ENCODE results near the gene DOCK6. TPM values are rescaled to one million over a fixed set of nuclear protein-coding genes. Genes with fewer than 3 reads are reported as not detected.

Gene DOCK6
- total RNA-seq, 2 experiments from 2014 or later = 24.1 to 74.6 TPM

GRCh38 chr19:11286312-11286974 lies 24.1 kb upstream of the DOCK6 start:
- no peaks in the 10 kb centered on the region for H3K36me3 ChIP-seq (ENCODE audit: insufficient read depth, low read length)
- no TSS peak for BruUV-seq (replicated peaks)
- H4K20me1 ChIP-seq (ENCODE audit: insufficient read depth, low read length) = no peaks in the 10 kb centered on the region
- peaks cover 3% of the 10 kb centered on the region for H3K4me1 ChIP-seq (ENCODE audit: insufficient read depth, low read length, poor library complexity, severe bottlenecking)
- H2AFZ ChIP-seq (ENCODE audit: low read length) = no peak overlapping the region
- no peaks in the 10 kb centered on the region for H3K79me2 ChIP-seq (ENCODE audit: insufficient read depth, low read depth, low read length)
- H3K4me2 ChIP-seq (ENCODE audit: low read length) = no peak overlapping the region
- intact Hi-C loops (cut with micrococcal nuclease; ENCODE audit: unreplicated experiment) = no loop called here
- no peaks in the 10 kb centered on the region for H3K9me2 ChIP-seq (ENCODE audit: insufficient read depth, low read length)
- ChIA-PET CTCF (ENCODE audit: unreplicated experiment) (no interaction called here), POLR2A (no interaction called here)
- no peak overlapping the region for H3K4me3 ChIP-seq (ENCODE audit: low read depth, low read length, poor library complexity, severe bottlenecking)
- TF ChIP-seq CTCF (conservative IDR thresholded peaks at IDR 0.05; ENCODE audit: low read length) (no peak), EZH2phosphoT487 (IDR thresholded peaks at IDR 0.05; ENCODE audit: borderline replicate concordance, low read depth, low read length) (no peak)
- no peaks in the 10 kb centered on the region for H3K9me3 ChIP-seq (ENCODE audit: low read length)
- no peak for DNase-seq (ENCODE audit: low spot score)
- H3K27ac ChIP-seq (ENCODE audit: low read depth, low read length, poor library complexity, severe bottlenecking) = no peak overlapping the region

GRCh38 chr19:11284515-11284914 lies 22.2 kb upstream of the DOCK6 start:
- H3K79me2 ChIP-seq (ENCODE audit: insufficient read depth, low read depth, low read length) = no peaks in the 10 kb centered on the region
- no peak for TF ChIP-seq EZH2phosphoT487 (IDR thresholded peaks at IDR 0.05; ENCODE audit: borderline replicate concordance, low read depth, low read length)
- H3K4me2 ChIP-seq (ENCODE audit: low read length) = no peak overlapping the region
- no peak overlapping the region for H2AFZ ChIP-seq (ENCODE audit: low read length)
- H3K4me3 ChIP-seq (ENCODE audit: low read depth, low read length, poor library complexity, severe bottlenecking) = no peak overlapping the region
- BruUV-seq (replicated peaks) = no TSS peak
- no peaks in the 10 kb centered on the region for H4K20me1 ChIP-seq (ENCODE audit: insufficient read depth, low read length)
- H3K36me3 ChIP-seq (ENCODE audit: insufficient read depth, low read length) = no peaks in the 10 kb centered on the region
- intact Hi-C loops (cut with micrococcal nuclease; ENCODE audit: unreplicated experiment) = no loop called here
- DNase-seq (ENCODE audit: low spot score) = no peak
- peaks cover 7% of the 10 kb centered on the region for H3K4me1 ChIP-seq (ENCODE audit: insufficient read depth, low read length, poor library complexity, severe bottlenecking)
- H3K9me3 ChIP-seq (ENCODE audit: low read length) = no peaks in the 10 kb centered on the region
- CTCF ChIA-PET (ENCODE audit: unreplicated experiment) = no interaction called here
- H3K9me2 ChIP-seq (ENCODE audit: insufficient read depth, low read length) = no peaks in the 10 kb centered on the region
- H3K27ac ChIP-seq (ENCODE audit: low read depth, low read length, poor library complexity, severe bottlenecking) = no peak overlapping the region
- POLR2A ChIA-PET = interaction anchor here (0.7 kb wide), 1 partner anchor 85 kb away, joined by 3 read pairs; no protein-coding TSS in a partner anchor

GRCh38 chr19:11281356-11282049 lies 19.2 kb upstream of the DOCK6 start:
- Histone ChIP-seq H2AFZ (ENCODE audit: low read length) (no peak overlapping the region), H3K27ac (ENCODE audit: low read depth, low read length, poor library complexity, severe bottlenecking) (no peak overlapping the region), H3K36me3 (ENCODE audit: insufficient read depth, low read length) (no peaks in the 10 kb centered on the region), H3K4me1 (ENCODE audit: insufficient read depth, low read length, poor library complexity, severe bottlenecking) (peaks cover 8% of the 10 kb centered on the region), H4K20me1 (ENCODE audit: insufficient read depth, low read length) (no peaks in the 10 kb centered on the region), H3K9me2 (ENCODE audit: insufficient read depth, low read length) (no peaks in the 10 kb centered on the region), H3K4me2 (ENCODE audit: low read length) (no peak overlapping the region), H3K4me3 (ENCODE audit: low read depth, low read length, poor library complexity, severe bottlenecking) (no peak overlapping the region), H3K9me3 (ENCODE audit: low read length) (no peaks in the 10 kb centered on the region), H3K79me2 (ENCODE audit: insufficient read depth, low read depth, low read length) (no peaks in the 10 kb centered on the region)
- CTCF ChIA-PET (ENCODE audit: unreplicated experiment) = no interaction called here
- intact Hi-C loops (cut with micrococcal nuclease; ENCODE audit: unreplicated experiment) = no loop called here
- no peak for DNase-seq (ENCODE audit: low spot score)
- BruUV-seq (replicated peaks) = no TSS peak
- no peak for TF ChIP-seq EZH2phosphoT487 (IDR thresholded peaks at IDR 0.05; ENCODE audit: borderline replicate concordance, low read depth, low read length)
- no peak for TF ChIP-seq CTCF (conservative IDR thresholded peaks at IDR 0.05; ENCODE audit: low read length)
- POLR2A ChIA-PET = no interaction called here
